Panc1 (cell line): ENCODE results near the gene FKBP1A.

Source experiments
- CTCF ChIP-seq: fragments of 450-650 bp; IDR thresholded peaks from 2 replicates; pipeline ENCODE4 v1.5.1; 2017; ENCODE audit warnings: mild to moderate bottlenecking
- REST ChIP-seq, 2 experiments: IDR thresholded peaks; 2 replicates each; pipeline ENCODE4 v1.6.1; 2011 to 2012; ENCODE audit warnings: low read depth in 2 of 2, control low read depth in 1 of 2, low read length in 1 of 2, mild to moderate bottlenecking in 1 of 2, moderate library complexity in 1 of 2; ENCODE audit not compliant: insufficient read depth in 1 of 2
- TCF7L2 ChIP-seq: IDR thresholded peaks from 2 replicates; pipeline ENCODE4 v1.6.1; 2011; ENCODE audit warnings: mild to moderate bottlenecking, low read depth, low read length, inconsistent platforms

GRCh38 chr20:1321654-1321939 lies 71.3 kb downstream of the FKBP1A start:
- TF ChIP-seq REST (IDR thresholded peaks at IDR 0.05; ENCODE audit: insufficient read depth in 1 of 2, low read depth in 2 of 2, low read length in 1 of 2) (no peak), CTCF (no peak), TCF7L2 (no peak)
